K562 (cell line): Measurements from ENCODE around the gene CNTN5.

Experiments used
- CEBPB ChIP-seq: fragments of 450-650 bp; IDR thresholded peaks from 2 replicates; pipeline ENCODE4 v1.6.1; 2016; ENCODE audit warnings: missing genetic modification characterization, missing compliant biosample characterization
- CTCF ChIP-seq, 3 experiments: IDR thresholded peaks in 2 of 3; conservative IDR thresholded peaks in 1 of 3; 2 replicates each; pipeline ENCODE4 v1.5.1; 2011 to 2012; ENCODE audit warnings: low read length in 3 of 3, mild to moderate bottlenecking in 3 of 3, control low read depth in 2 of 3, improper control_type of control experiment in 1 of 3, inconsistent platforms in 1 of 3, low read depth in 1 of 3, mixed read lengths in 1 of 3, moderate library complexity in 1 of 3; ENCODE audit not compliant: insufficient read depth in 2 of 3
- E2F3 ChIP-seq: fragments of 250-450 bp; sonication (Bioruptor Pico); IDR thresholded peaks from 2 replicates; pipeline ENCODE4 v1.4.0; 2020; ENCODE audit warnings: mild to moderate bottlenecking
- MAFF ChIP-seq: IDR thresholded peaks from 2 replicates; pipeline ENCODE4 v1.6.1; 2012; ENCODE audit warnings: low read length, improper control_type of control experiment
- NCOA1 ChIP-seq: fragments of 450-650 bp; IDR thresholded peaks from 2 replicates; pipeline ENCODE4 v1.6.1; 2016; ENCODE audit warnings: low read depth
- NR2F6 ChIP-seq: fragments of 450-650 bp; formaldehyde crosslinking; IDR thresholded peaks from 2 replicates; pipeline ENCODE4 v1.4.0; 2020; ENCODE audit warnings: mild to moderate bottlenecking
- NRF1 ChIP-seq, 2 experiments: fragments of 450-650 bp; IDR thresholded peaks in 1 of 2; conservative IDR thresholded peaks in 1 of 2; 2 replicates each; pipeline ENCODE4 v1.6.1; 2014; ENCODE audit warnings: mild to moderate bottlenecking in 2 of 2
- POLR2AphosphoS5 ChIP-seq: IDR thresholded peaks from 2 replicates; pipeline ENCODE4 v1.6.1; 2011; ENCODE audit warnings: mild to moderate bottlenecking, low read depth, low read length, moderate library complexity; ENCODE audit not compliant: control insufficient read depth, insufficient read depth
- RAD21 ChIP-seq, 2 experiments: fragments of 250-450 bp in 1 of 2; fragments of 450-650 bp in 1 of 2; sonication (Bioruptor Pico) in 1 of 2; formaldehyde crosslinking in 1 of 2; IDR thresholded peaks in 1 of 2; conservative IDR thresholded peaks in 1 of 2; 2 replicates each; pipeline versions ENCODE4 v1.4.0 to v1.8.0; 2020 to 2022; ENCODE audit warnings: mild to moderate bottlenecking in 2 of 2, moderate library complexity in 1 of 2
- SIN3A ChIP-seq, 2 experiments: fragments of 150-350 bp in 1 of 2; IDR thresholded peaks; 2 replicates each; pipeline ENCODE4 v1.6.1; 2011 to 2016; ENCODE audit warnings: borderline replicate concordance in 2 of 2, low read depth in 2 of 2, low read length in 2 of 2, mild to moderate bottlenecking in 2 of 2, moderate library complexity in 2 of 2; ENCODE audit not compliant: control insufficient read depth in 1 of 2
- STAG1 ChIP-seq: sonication (generic); formaldehyde crosslinking; IDR thresholded peaks from 2 replicates; pipeline ENCODE4 v1.5.0; 2020; ENCODE audit warnings: missing genetic modification reagents, borderline replicate concordance
- ZBTB8A ChIP-seq: fragments of 450-650 bp; IDR thresholded peaks from 2 replicates; pipeline ENCODE4 v1.6.1; 2018; ENCODE audit warnings: mild to moderate bottlenecking, moderate library complexity; ENCODE audit not compliant: partially characterized antibody
- ZNF175 ChIP-seq: fragments of 200-800 bp; sonication (Bioruptor generic); IDR thresholded peaks from 2 replicates; pipeline ENCODE4 v1.6.1; 2016; ENCODE audit warnings: low read depth, mild to moderate bottlenecking, missing genetic modification characterization, missing compliant biosample characterization
- ZNF232 ChIP-seq: sonication (generic); formaldehyde crosslinking; IDR thresholded peaks from 2 replicates; pipeline ENCODE4 v1.8.0; 2022; ENCODE audit warnings: mild to moderate bottlenecking, missing genetic modification reagents

GRCh38 chr11:100329352-100329751 lies 1308.6 kb downstream of the CNTN5 start:
- TF ChIP-seq NCOA1 (no peak), CTCF (IDR thresholded peaks at IDR 0.05 in 2 of 3, conservative IDR thresholded peaks at IDR 0.05 in 1 of 3; ENCODE audit: insufficient read depth in 2 of 3, low read depth in 1 of 3, low read length in 3 of 3) (no peak), NRF1 (conservative IDR thresholded peaks at IDR 0.05 in 1 of 2, IDR thresholded peaks at IDR 0.05 in 1 of 2) (no peak), E2F3 (CRISPR knock-in tag) (no peak), RAD21 (CRISPR knock-in tag; conservative IDR thresholded peaks at IDR 0.05 in 1 of 2, IDR thresholded peaks at IDR 0.05 in 1 of 2) (no peak), ZBTB8A (no peak), ZNF232 (CRISPR knock-in tag) (no peak), CEBPB (tag) (no peak), POLR2AphosphoS5 (no peak), ZNF175 (CRISPR knock-in tag) (no peak), MAFF (no peak), STAG1 (CRISPR knock-in tag) (no peak), NR2F6 (CRISPR knock-in tag) (no peak), SIN3A (IDR thresholded peaks at IDR 0.05; ENCODE audit: borderline replicate concordance in 2 of 2, control insufficient read depth in 1 of 2, low read depth in 2 of 2, low read length in 2 of 2) (no peak)
